A549 (cell line): ENCODE measurements around the gene MED4. TPM values are rescaled to one million over a fixed set of nuclear protein-coding genes. Genes with fewer than 3 reads are reported as not detected.

Source experiments
- ATAC-seq, 2 experiments: fragments of 200-7000 bp in 1 of 2; fragments of >200 bp in 1 of 2; cut with Nextera tagmentation in 1 of 2; cut with Tn5 transposase in 1 of 2; 3 replicates each; pipeline versions ENCODE4 v1.8.0 to v1.9.1; 2018 to 2020; ENCODE audit warnings: mild to moderate bottlenecking in 1 of 2, moderate library complexity in 1 of 2
- CTCF ChIA-PET: fragments of 300-600 bp; sonication (Branson Sonifier 250); formaldehyde crosslinking; extraction: SDS; loops from one replicate; lab custom pipeline; 2021; ENCODE audit warnings: antibody characterized with exemption, inconsistent platforms; lab: Yijun Ruan, JAX
- POLR2A ChIA-PET: fragments of 350-600 bp; formaldehyde crosslinking; extraction: SDS; loops from one replicate; lab custom pipeline; 2021; ENCODE audit warnings: antibody characterized with exemption, inconsistent platforms; lab: Yijun Ruan, JAX
- DNase-seq, 2 experiments: peaks; one replicate each; pipeline versions ENCODE4 v3.0.0 to v3.0.0-alpha.2; 2011 to 2016; ENCODE audit warnings: low read depth in 1 of 2, low spot score in 1 of 2
- FAIRE-seq: peaks from 2 replicates; lab custom pipeline; 2011; peaks lifted over from hg19 to GRCh38; lab: Jason Lieb, UNC
- H3K27ac ChIP-seq, 2 experiments: fragments of >200 bp; sonication (Bioruptor Twin); formaldehyde crosslinking; 3 replicates each; pipeline ENCODE4 v1.5.1; 2016 to 2017
- H3K4me1 ChIP-seq: fragments of >200 bp; sonication (Bioruptor Twin); formaldehyde crosslinking; 3 replicates; pipeline ENCODE4 v1.6.1; 2016
- H3K4me2 ChIP-seq: fragments of >200 bp; sonication (Bioruptor Twin); formaldehyde crosslinking; 3 replicates; pipeline ENCODE4 v1.6.1; 2016
- H3K4me3 ChIP-seq: fragments of >200 bp; sonication (Bioruptor Twin); formaldehyde crosslinking; 3 replicates; pipeline ENCODE4 v1.5.1; 2016
- H3K9me3 ChIP-seq: fragments of >200 bp; sonication (Bioruptor Twin); formaldehyde crosslinking; 3 replicates; pipeline ENCODE4 v1.6.1; 2016
- ATOH8 ChIP-seq: fragments of 250-450 bp; sonication (Bioruptor Pico); IDR thresholded peaks from 2 replicates; pipeline ENCODE4 v1.5.0; 2020; ENCODE audit warnings: low read depth, mild to moderate bottlenecking, moderate library complexity
- CEBPB ChIP-seq, 2 experiments: fragments of >200 bp in 1 of 2; sonication (Bioruptor Twin) in 1 of 2; formaldehyde crosslinking in 1 of 2; IDR thresholded peaks; 2 replicates each; pipeline ENCODE4 v1.6.1; 2012 to 2016
- CHD2 ChIP-seq: fragments of 150-350 bp; IDR thresholded peaks from 2 replicates; pipeline ENCODE4 v1.6.1; 2014; ENCODE audit warnings: low read length; ENCODE audit not compliant: partially characterized antibody
- CTCF ChIP-seq: fragments of >200 bp; sonication (Bioruptor Twin); formaldehyde crosslinking; IDR thresholded peaks from 3 replicates; pipeline ENCODE4 v1.5.1; 2016
- ELK1 ChIP-seq: fragments of 150-350 bp; IDR thresholded peaks from 2 replicates; pipeline ENCODE4 v1.6.1; 2014; ENCODE audit warnings: low read depth, mild to moderate bottlenecking, low read length
- ESRRA ChIP-seq: fragments of 150-350 bp; IDR thresholded peaks from 2 replicates; pipeline ENCODE4 v1.6.1; 2014; ENCODE audit warnings: mild to moderate bottlenecking, low read length, borderline replicate concordance
- FOSL2 ChIP-seq, 2 experiments: fragments of 450-650 bp in 1 of 2; fragments of >200 bp in 1 of 2; sonication (Bioruptor Twin) in 1 of 2; formaldehyde crosslinking; IDR thresholded peaks; 2 replicates each; pipeline versions ENCODE4 v1.5.0 to v1.6.1; 2016 to 2020; ENCODE audit warnings: mild to moderate bottlenecking in 1 of 2, moderate library complexity in 1 of 2
- HDAC2 ChIP-seq: fragments of 200-600 bp; sonication (generic); IDR thresholded peaks from 2 replicates; pipeline ENCODE4 v1.6.1; 2016
- HMGXB4 ChIP-seq: fragments of 250-450 bp; sonication (Bioruptor Pico); IDR thresholded peaks from 2 replicates; pipeline ENCODE4 v1.5.0; 2021; ENCODE audit warnings: mild to moderate bottlenecking, moderate library complexity, borderline replicate concordance
- JUN ChIP-seq, 2 experiments: fragments of >200 bp; sonication (Bioruptor Twin); formaldehyde crosslinking; IDR thresholded peaks; 2 replicates in 1 of 2; 3 replicates in 1 of 2; pipeline ENCODE4 v1.6.1; 2016 to 2017
- JUNB ChIP-seq: fragments of >200 bp; sonication (Bioruptor Twin); formaldehyde crosslinking; IDR thresholded peaks from 2 replicates; pipeline ENCODE4 v1.6.1; 2016
- KDM5A ChIP-seq: fragments of 200-600 bp; sonication (generic); IDR thresholded peaks from 2 replicates; pipeline ENCODE4 v1.6.1; 2016; ENCODE audit warnings: antibody characterized with exemption, mild to moderate bottlenecking
- MAFK ChIP-seq: fragments of 450-650 bp; IDR thresholded peaks from 2 replicates; pipeline ENCODE4 v1.6.1; 2014; ENCODE audit not compliant: partially characterized antibody
- MAZ ChIP-seq: fragments of 150-350 bp; IDR thresholded peaks from 2 replicates; pipeline ENCODE4 v1.6.1; 2014; ENCODE audit warnings: antibody characterized with exemption, low read depth, low read length, borderline replicate concordance
- NFE2L2 ChIP-seq: fragments of 150-350 bp; conservative IDR thresholded peaks from 2 replicates; pipeline ENCODE4 v1.6.1; 2014; ENCODE audit warnings: low read length
- RCOR1 ChIP-seq: fragments of 150-350 bp; IDR thresholded peaks from 2 replicates; pipeline ENCODE4 v1.6.1; 2014; ENCODE audit warnings: antibody characterized with exemption, low read length, low read depth
- REST ChIP-seq: fragments of 200-600 bp; sonication (generic); IDR thresholded peaks from 2 replicates; pipeline ENCODE4 v1.6.1; 2016; ENCODE audit warnings: antibody characterized with exemption, mild to moderate bottlenecking, moderate library complexity
- RFX5 ChIP-seq: fragments of 450-650 bp; IDR thresholded peaks from 2 replicates; pipeline ENCODE4 v1.7.1; 2014; ENCODE audit warnings: antibody characterized with exemption, mild to moderate bottlenecking, moderate library complexity
- RNF2 ChIP-seq: fragments of 200-600 bp; sonication (generic); IDR thresholded peaks from 2 replicates; pipeline ENCODE4 v1.6.1; 2016; ENCODE audit warnings: low read depth, mild to moderate bottlenecking, antibody characterized with exemption, moderate library complexity, borderline replicate concordance
- SMC3 ChIP-seq: fragments of >200 bp; sonication (Bioruptor Twin); formaldehyde crosslinking; IDR thresholded peaks from 3 replicates; pipeline ENCODE4 v1.6.1; 2018; ENCODE audit warnings: inconsistent platforms
- TFCP2L1 ChIP-seq: fragments of 250-450 bp; sonication (Bioruptor Pico); IDR thresholded peaks from 2 replicates; pipeline ENCODE4 v1.5.0; 2021; ENCODE audit warnings: mild to moderate bottlenecking
- TP53 ChIP-seq: fragments of 250-450 bp; sonication (Bioruptor Pico); IDR thresholded peaks from 2 replicates; pipeline ENCODE4 v1.5.0; 2021; ENCODE audit warnings: mild to moderate bottlenecking, moderate library complexity
- USF2 ChIP-seq: fragments of 450-650 bp; IDR thresholded peaks from 2 replicates; pipeline ENCODE4 v1.6.1; 2014; ENCODE audit warnings: antibody characterized with exemption
- ZC3H11A ChIP-seq: fragments of 450-650 bp; IDR thresholded peaks from 2 replicates; pipeline ENCODE4 v1.6.1; 2014; ENCODE audit warnings: antibody characterized with exemption, mild to moderate bottlenecking
- ZFP36 ChIP-seq: fragments of 450-650 bp; IDR thresholded peaks from 2 replicates; pipeline ENCODE4 v1.6.1; 2014; ENCODE audit warnings: borderline replicate concordance; ENCODE audit not compliant: partially characterized antibody
- WGBS: methylation state at CpG from one replicate; pipeline ENCODE4 v1.1.6; 2017; ENCODE audit errors: missing lambda C conversion rate; 5-methylcytosine and 5-hydroxymethylcytosine counted together
- polyA plus RNA-seq, 4 experiments: library from polyadenylated mRNA; depleted of rRNA in 3 of 4; stranded (reverse); fragments of >200 nt; fragmentation: RNase III in 1 of 4; extraction: RNeasy Plus Mini Kit Qiagen cat#74134 plus additional on column Dnase treatment in 1 of 4; gene quantifications; 2 replicates in 3 of 4; 3 replicates in 1 of 4; pipeline ENCODE4 v1.2.3, GENCODE V29; 2011 to 2017

Gene MED4
- polyA plus RNA-seq, 2 of the 4 experiments (the other 2 are of a cell fraction) = 30.5 to 41.9 TPM

GRCh38 chr13:48040896-48041295 is 54.0 kb downstream of the MED4 start:
- no peaks in the 10 kb centered on the region for H3K9me3 ChIP-seq
- H3K4me2 ChIP-seq = no peak overlapping the region
- ChIA-PET CTCF (no interaction called here), POLR2A (no interaction called here)
- no peak overlapping the region for H3K4me3 ChIP-seq
- peaks cover 18% of the 10 kb centered on the region; the same call in 2 of the 3 replicates for H3K4me1 ChIP-seq
- 89% methylated on average over 1 of the region's 1 CpG for WGBS
- ATAC-seq (no peak), FAIRE-seq (no peak), DNase-seq (no peak)
- no peak for TF ChIP-seq NFE2L2
- TF ChIP-seq CHD2 = no peak
- no peak for TF ChIP-seq HDAC2
- TF ChIP-seq SMC3 = no peak
- no peak for TF ChIP-seq HMGXB4 (CRISPR knock-in tag)
- no peak for TF ChIP-seq FOSL2 (IDR thresholded peaks at IDR 0.05)
- TF ChIP-seq FOSL2 (CRISPR knock-in tag; IDR thresholded peaks at IDR 0.05) = no peak
- TF ChIP-seq USF2 = no peak
- no peak for TF ChIP-seq ZFP36
- no peak for TF ChIP-seq ZC3H11A
- no peak for TF ChIP-seq ESRRA
- no peak for TF ChIP-seq TP53 (CRISPR knock-in tag)
- no peak for TF ChIP-seq RNF2
- TF ChIP-seq MAFK = no peak
- TF ChIP-seq MAZ = no peak
- TF ChIP-seq JUN (IDR thresholded peaks at IDR 0.05) = no peak
- no peak for TF ChIP-seq ELK1
- no peak overlapping the region for H3K27ac ChIP-seq

GRCh38 chr13:48040049-48040448 is 54.9 kb downstream of the MED4 start:
- CTCF ChIA-PET = interaction anchor here (1.2 kb wide), 1 partner anchor 56 kb away, joined by 3 read pairs; no protein-coding TSS in a partner anchor
- POLR2A ChIA-PET = no interaction called here
- H3K4me2 ChIP-seq = no peak overlapping the region
- ATAC-seq (no peak), FAIRE-seq (no peak), DNase-seq (no peak)
- no peak overlapping the region for H3K4me3 ChIP-seq
- no peaks in the 10 kb centered on the region for H3K9me3 ChIP-seq
- peaks cover 18% of the 10 kb centered on the region; the same call in 2 of the 3 replicates for H3K4me1 ChIP-seq
- no peak overlapping the region for H3K27ac ChIP-seq
- TF ChIP-seq TP53 (CRISPR knock-in tag) (no peak), TFCP2L1 (CRISPR knock-in tag) (no peak), JUNB (no peak), KDM5A (no peak), RFX5 (no peak), ATOH8 (no peak), HMGXB4 (CRISPR knock-in tag) (no peak), CTCF (no peak), REST (no peak), CEBPB (IDR thresholded peaks at IDR 0.05) (no peak), RCOR1 (no peak)
